Ureter (tissue), 1 donor: ENCODE results near the gene ABHD5. TPM values are rescaled to one million over a fixed set of nuclear protein-coding genes. Genes with fewer than 3 reads are reported as not detected.
"Not testable (repeated sequence)": the region's sequence is repeated elsewhere in the genome, so short reads cannot be mapped to it uniquely, and the experiment has no call there.

Experiments used
- DNase-seq: peaks from one replicate; pipeline ENCODE4 v3.0.0-alpha.2; 2020; ENCODE audit warnings: low spot score
- total RNA-seq: library from RNA; stranded (reverse); gene quantifications from one replicate; pipeline ENCODE4 v1.2.4, GENCODE V29; 2023
- donor health status: DM: yes; HTN: yes; CAD: no.

ABHD5 gene
- 19.3 TPM for total RNA-seq

DNA sequence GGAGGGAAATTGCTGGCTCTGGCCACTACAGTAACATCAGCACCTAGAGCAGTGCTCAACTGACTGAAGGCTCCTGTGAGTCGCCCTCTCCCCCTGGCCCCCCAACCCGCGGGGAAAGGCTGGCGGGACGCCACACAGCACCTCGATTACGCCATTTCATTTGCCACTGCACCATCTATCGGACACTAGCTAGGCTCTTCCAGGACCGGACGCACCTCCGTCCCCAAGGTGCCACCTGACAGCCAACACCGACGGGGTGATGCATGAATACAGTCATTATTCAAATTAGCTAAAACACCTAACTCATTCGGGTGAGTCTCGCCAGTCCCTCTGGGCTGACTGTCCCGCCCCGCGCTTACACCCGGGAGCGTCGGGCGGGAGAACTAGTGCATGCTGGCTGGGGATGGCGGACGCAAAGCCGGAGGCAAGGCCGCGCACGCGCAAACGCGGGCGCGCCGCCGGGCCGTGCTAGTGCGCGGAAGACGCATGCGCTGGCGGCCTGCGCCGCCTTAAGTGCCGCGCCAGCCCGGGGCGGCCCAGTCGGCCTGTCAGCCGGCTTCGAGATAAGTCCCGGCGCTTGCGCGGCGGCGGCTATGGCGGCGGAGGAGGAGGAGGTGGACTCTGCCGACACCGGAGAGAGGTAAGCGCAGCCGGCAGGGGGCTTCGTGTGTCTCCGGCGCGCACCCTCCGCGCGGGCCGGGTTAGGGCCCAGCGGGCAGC, at the start of gene ABHD5:
Gene ABHD5, plus strand, starts transcription at position 539 of the 720 bp plus-strand sequence. Its CDS starts 55 bp downstream, at position 594.
- peak; percentile 92 for DNase-seq

GRCh38 chr3:43641306-43642114, 49.2 kb upstream of the ABHD5 start:
- DNase-seq, result no peak

GRCh38 chr3:43644443-43644842, 46.3 kb upstream of the ABHD5 start:
- DNase-seq, result no peak

GRCh38 chr3:43647331-43648166, 43.2 kb upstream of the ABHD5 start:
- DNase-seq, result no peak

DNA sequence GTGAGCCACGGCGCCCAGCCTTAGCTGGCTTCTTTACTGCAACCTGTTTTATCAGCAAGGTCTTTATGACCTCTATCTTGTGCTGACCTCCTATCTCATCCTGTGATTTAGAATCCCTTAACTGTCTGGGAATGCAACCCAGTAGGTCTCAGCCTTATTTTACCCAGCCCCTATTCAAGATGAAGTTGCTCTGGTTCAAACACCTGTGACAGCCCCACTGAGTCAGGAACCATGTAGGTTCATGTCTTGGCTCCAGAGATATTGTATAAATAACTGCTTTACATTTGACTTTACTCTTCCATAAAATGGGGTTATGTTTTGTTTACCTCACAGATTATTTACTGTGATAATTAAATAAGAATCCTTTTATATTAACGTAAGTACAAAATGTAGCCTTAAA, 41.8 kb upstream of the ABHD5 start:
- no peak for DNase-seq

DNA sequence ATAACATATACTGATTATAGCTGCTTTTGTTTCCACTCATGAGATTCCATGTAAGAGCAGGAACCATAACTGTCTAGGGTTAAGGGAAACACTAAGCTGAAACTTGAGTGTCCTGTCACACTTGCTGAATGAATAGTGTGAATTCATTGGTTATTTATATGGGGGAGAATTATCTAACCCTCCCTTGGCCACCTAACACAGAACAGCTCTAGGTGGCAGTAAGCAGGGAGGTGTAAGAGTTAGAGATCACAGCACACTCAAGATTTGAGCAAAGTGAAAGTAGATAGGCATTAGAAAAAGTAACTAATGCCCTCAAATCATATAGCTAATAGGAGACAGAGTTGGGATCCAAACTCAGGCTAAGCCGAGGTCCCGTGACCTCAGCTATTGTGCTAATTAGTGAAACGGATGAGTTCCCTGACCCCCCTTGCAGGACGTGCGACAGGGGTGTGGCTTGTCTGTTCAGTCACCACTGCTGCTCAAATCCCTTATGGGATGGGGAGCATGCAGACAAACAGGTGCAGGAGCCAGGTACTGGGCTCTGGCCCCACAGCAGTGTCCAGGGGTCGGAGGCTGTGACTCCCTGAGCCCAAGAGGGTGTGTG, 41.3 kb upstream of the ABHD5 start:
- DNase-seq, result no peak

GRCh38 chr3:43650345-43650744, 40.4 kb upstream of the ABHD5 start:
- no peak for DNase-seq

GRCh38 chr3:43656390-43656789, 34.3 kb upstream of the ABHD5 start:
- not testable (repeated sequence) for DNase-seq

GRCh38 chr3:43659250-43659880, 31.4 kb upstream of the ABHD5 start:
- no peak for DNase-seq

GRCh38 chr3:43661376-43661775, 29.4 kb upstream of the ABHD5 start:
- not testable (repeated sequence) for DNase-seq

GRCh38 chr3:43665011-43665410, 25.7 kb upstream of the ABHD5 start:
- DNase-seq, result not testable (repeated sequence)

DNA sequence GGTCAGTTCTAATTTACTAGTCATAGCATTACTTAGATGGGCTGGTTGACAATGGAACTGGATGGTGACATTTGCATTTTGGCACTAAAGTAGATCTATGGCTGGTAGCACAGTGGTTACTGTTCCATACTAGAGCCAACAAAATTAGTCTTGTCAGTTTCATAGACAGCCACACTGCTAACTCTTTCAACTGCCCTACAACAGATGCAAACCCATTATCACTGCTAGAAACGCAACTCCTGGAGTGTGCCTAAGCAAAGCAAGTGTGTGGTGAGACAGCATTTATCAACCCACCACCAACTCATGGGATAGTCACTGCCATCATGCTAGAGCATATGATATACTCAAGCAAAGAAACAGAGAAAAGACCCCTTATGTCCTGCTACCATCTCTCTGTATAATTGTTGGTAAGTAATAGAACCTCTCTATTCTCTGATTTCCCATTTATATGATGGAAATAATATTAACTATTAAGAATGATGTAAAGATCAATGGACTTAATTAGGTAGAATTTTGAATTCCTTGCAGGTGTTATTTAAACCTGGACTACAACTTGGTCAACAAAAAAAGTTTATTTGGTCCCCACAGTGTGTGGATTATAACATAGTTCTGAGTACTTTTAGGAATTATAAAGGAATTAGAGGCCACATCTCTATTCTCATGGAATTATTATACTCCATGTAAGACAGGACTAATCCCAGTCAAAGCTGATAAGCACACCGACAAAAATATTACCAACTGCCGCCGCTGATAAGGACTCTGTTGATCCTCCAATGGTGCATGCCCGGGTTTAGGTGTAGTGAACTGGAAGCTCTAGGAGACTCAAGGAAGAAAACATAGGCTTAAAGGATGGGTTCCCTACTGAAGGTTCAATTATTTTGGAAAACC, 19.9 kb upstream of the ABHD5 start:
- no peak for DNase-seq

DNA sequence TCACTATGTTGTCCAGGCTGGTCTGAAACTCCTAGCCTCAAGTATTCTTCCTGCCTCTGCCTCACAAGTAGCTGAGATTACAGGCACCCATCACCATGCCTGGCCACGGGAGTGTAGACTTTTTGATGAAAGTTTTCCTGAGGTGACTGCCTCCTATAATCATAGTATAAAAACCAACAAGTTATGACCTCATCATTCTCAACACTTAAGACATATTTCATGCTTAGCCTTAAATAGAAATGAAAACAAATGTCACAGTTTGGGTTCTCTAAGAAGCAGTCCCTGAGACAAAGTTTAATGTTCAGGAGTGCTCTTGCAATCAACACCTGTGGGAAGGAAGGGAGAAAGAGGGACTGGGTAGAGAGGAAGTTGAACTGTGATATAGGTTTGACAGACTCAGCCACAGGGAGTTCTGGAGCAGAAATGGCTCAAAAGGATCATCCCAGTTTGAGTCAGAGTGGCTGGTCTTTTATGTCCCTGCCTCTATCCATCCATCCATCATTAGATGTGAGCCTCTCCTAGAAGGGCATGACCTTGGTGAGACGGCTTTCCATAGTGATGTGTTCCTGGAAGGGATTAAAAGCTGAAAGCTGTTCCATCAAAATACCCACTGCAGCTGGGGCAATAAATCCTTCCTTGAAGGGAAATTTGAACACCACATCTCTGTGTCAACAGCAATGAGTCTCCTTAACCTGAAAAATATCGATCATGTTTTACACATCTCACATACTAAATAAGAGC, 16.2 kb upstream of the ABHD5 start:
- no peak for DNase-seq

DNA sequence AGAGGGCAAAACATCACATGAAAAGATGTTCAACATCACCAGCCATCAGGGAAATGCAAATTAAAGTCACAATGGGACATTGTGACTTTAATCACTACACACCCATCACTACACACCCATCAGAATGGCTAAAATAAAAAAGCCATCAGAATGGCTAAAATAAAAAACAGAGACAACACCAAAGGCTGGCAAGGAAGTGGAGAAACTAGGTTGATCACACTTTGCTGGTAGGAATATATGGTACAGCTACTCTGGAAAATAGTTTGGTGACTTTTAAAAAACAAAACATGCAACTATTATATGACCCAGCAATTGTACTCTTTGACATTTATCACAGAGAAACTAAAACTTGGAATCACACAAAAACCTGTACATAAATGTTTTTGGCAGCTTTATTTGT, 15.1 kb upstream of the ABHD5 start:
- no peak for DNase-seq

GRCh38 chr3:43676441-43676840, 14.3 kb upstream of the ABHD5 start:
- no peak for DNase-seq

DNA sequence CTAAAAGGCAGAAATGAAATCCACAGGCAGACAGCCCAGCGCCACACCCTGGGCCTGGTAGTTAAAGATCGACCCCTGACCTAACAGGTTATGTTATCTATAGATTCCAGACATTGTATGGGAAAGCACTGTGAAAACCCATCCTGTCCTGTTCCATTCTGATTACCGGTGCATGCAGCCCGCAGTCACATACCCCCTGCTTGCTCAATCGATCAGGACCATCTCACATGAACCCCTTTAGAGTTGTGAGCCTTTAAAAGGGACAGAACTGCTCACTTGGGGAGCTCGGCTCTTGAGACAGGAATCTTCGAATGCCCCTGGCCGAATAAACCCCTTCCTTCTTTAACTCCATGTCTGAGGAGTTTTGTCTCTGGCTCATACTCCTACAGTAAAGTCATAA, 12.4 kb upstream of the ABHD5 start:
- not testable (repeated sequence) for DNase-seq

DNA sequence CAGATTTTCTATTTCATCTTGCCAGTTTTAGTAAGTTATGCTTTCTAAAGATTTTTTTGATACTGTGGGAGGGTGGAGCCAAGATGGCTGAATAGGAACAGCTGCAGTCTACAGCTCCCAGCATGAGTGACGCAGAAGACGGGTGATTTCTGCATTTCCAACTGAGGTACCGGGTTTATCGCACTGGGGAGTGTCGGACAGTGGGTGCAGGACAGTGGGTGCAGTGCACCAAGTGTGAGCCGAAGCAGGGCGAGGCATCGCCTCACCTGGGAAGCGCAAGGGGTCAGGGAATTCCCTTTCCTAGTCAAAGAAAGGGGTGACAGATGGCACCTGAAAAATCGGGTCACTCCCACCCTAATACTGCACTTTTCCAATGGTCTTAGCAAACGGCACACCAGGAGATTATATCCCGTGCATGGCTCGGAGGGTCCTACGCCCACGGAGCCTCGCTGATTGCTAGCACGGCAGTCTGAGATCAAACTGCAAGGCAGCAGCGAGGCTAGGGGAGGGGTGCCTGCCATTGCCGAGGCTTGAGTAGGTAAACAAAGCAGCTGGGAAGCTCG, 11.8 kb upstream of the ABHD5 start:
- not testable (repeated sequence) for DNase-seq

DNA sequence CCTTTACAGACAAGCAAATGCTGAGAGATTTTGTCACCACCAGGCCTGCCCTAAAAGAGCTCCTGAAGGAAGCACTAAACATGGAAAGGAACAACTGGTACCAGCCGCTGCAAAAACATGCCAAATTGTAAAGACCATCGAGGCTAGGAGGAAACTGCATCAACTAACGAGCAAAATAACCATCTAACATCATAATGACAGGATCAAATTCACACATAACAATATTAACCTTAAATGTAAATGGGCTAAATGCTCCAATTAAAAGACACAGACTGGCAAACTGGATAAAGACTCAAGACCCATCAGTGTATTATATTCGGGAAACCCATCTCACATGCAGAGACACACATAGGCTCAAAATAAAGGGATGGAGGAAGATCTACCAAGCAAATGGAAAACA, 9.9 kb upstream of the ABHD5 start:
- not testable (repeated sequence) for DNase-seq

DNA sequence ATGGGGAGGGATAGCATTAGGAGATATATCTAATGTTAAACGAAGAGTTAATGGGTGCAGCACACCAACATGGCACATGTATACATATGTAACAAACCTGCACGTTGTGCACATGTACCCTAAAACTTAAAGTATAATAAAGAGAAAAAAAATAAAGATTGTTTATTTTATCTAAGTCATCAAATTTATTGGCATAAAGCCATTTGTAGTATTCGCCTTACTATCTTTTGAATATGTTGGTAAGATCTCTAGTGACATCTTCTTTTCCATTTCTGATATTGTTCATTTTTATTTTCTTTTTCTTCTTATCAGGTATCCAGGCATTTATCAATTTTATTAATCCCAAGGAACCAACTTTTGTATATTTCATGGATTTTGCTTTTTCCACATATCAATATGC, 5.8 kb upstream of the ABHD5 start:
- DNase-seq, result no peak
